ENCODE data around the gene TMEFF2. TPM values are rescaled to one million over a fixed set of nuclear protein-coding genes. Genes with fewer than 3 reads are reported as not detected.

The TMEFF2 gene
- total RNA-seq, 1 donor from 2014 or later = not detected

DNA sequence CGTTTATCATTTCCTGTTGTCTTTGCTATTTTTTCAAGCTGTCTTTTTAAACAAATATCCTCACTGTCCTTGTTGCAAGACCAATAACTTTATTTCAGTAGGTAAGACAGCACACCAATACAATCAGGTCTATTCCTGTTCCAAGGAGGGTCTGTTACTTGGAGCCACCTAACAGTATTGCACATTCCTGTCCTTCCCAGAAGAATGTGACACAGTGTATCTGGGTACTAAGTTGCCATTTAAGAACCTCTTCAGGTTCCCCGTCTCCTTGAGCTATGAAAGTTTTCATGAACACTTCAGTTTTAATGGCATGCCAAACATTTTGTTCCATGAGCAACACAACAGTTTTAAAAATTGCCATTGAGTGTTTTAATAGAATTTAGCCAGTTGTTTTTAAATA lies 209.0 kb downstream of the TMEFF2 start:
- no peak for DNase-seq (ENCODE audit: extremely low spot score in 2 of 2)
- TF ChIP-seq CTCF (IDR thresholded peaks at IDR 0.05) (no peak), POLR2A (IDR thresholded peaks at IDR 0.05) (no peak), POLR2AphosphoS5 (IDR thresholded peaks at IDR 0.05; ENCODE audit: insufficient read depth in 1 of 2, low read depth in 1 of 2) (no peak)
- no peaks in the 10 kb centered on the region for H3K27me3 ChIP-seq
- no peak overlapping the region for H3K27ac ChIP-seq
- H3K4me3 ChIP-seq = no peak overlapping the region
- H3K9me3 ChIP-seq = no peaks in the 10 kb centered on the region
- H3K36me3 ChIP-seq = no peaks in the 10 kb centered on the region
- intact Hi-C loops (cut with DNase I) = no loop called here
- no peaks in the 10 kb centered on the region for H3K4me1 ChIP-seq

- Histone ChIP-seq H3K4me1 (no peaks in the 10 kb centered on the region), H3K36me3 (no peaks in the 10 kb centered on the region), H3K4me3 (no peak overlapping the region), H3K27ac (no peak overlapping the region), H3K9me3 (no peaks in the 10 kb centered on the region), H3K27me3 (no peaks in the 10 kb centered on the region)
- no peak for DNase-seq (ENCODE audit: extremely low spot score in 2 of 2)
- intact Hi-C loops (cut with DNase I) = no loop called here
- no peak for TF ChIP-seq POLR2AphosphoS5 (IDR thresholded peaks at IDR 0.05; ENCODE audit: insufficient read depth in 1 of 2, low read depth in 1 of 2)
- TF ChIP-seq POLR2A (IDR thresholded peaks at IDR 0.05) = no peak
- TF ChIP-seq CTCF (IDR thresholded peaks at IDR 0.05) = no peak
Measured at GRCh38 chr2:191983591-191983990, 211.1 kb downstream of the TMEFF2 start.

DNA sequence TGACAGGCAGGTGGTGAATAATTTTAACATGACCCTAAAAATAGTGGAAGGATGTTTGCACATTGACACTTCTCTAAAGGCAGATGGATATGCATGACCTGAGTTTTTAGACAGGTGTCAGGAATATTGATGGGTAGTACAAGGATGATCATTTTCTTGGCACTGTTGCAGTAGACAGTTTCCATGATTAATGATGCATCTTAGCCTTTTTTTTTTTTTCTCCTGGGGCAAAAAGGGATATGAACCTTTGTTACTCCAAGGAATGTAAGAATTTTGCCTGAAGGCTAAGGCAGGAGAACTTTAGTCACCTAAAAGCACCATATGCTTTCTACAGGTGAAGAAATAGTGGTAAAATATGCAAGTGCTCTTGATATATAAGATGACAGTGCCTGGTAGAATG lies 211.5 kb downstream of the TMEFF2 start:
- H3K4me3 ChIP-seq = no peak overlapping the region
- TF ChIP-seq POLR2AphosphoS5 (IDR thresholded peaks at IDR 0.05; ENCODE audit: insufficient read depth in 1 of 2, low read depth in 1 of 2) (no peak), CTCF (IDR thresholded peaks at IDR 0.05) (no peak), POLR2A (IDR thresholded peaks at IDR 0.05) (no peak)

GRCh38 chr2:191981706-191982105 lies 213.0 kb downstream of the TMEFF2 start:
- no peaks in the 10 kb centered on the region for H3K4me1 ChIP-seq
- no peaks in the 10 kb centered on the region for H3K36me3 ChIP-seq
- TF ChIP-seq POLR2AphosphoS5 (IDR thresholded peaks at IDR 0.05; ENCODE audit: insufficient read depth in 1 of 2, low read depth in 1 of 2) (no peak), CTCF (IDR thresholded peaks at IDR 0.05) (no peak), POLR2A (IDR thresholded peaks at IDR 0.05) (no peak)
- DNase-seq (ENCODE audit: extremely low spot score in 2 of 2) = no peak
- no peaks in the 10 kb centered on the region for H3K9me3 ChIP-seq
- no peaks in the 10 kb centered on the region for H3K27me3 ChIP-seq
- no peak overlapping the region for H3K4me3 ChIP-seq
- intact Hi-C loops (cut with DNase I) = no loop called here
- H3K27ac ChIP-seq = no peak overlapping the region

More for the DNA sequence above, 211.5 kb downstream of the TMEFF2 start:
- Histone ChIP-seq H3K27ac (no peak overlapping the region), H3K27me3 (no peaks in the 10 kb centered on the region), H3K9me3 (no peaks in the 10 kb centered on the region), H3K4me1 (no peaks in the 10 kb centered on the region), H3K36me3 (no peaks in the 10 kb centered on the region)
- DNase-seq (ENCODE audit: extremely low spot score in 2 of 2) = no peak
- intact Hi-C loops (cut with DNase I) = no loop called here

DNA sequence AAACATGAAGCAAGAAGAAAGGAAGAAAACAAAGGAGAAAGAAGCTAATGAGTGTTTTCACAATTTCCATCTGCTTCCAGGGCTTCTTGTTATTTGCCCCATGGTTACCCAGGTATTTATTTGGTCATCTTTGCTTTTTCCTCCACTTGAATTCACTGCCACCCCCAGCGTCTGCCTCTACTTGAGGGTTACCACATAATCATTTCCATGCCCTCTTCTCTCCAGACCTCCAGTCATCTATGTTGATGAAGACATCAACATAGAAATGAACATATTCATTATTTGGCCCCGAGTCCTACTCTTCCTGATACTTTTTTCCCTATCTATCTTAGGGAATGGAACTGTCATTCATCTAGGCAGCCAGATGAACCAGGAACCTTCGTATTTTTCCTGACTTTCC lies 214.2 kb downstream of the TMEFF2 start:
- intact Hi-C loops (cut with DNase I) = no loop called here
- no peak overlapping the region for H3K27ac ChIP-seq
- no peaks in the 10 kb centered on the region for H3K36me3 ChIP-seq
- H3K27me3 ChIP-seq = no peaks in the 10 kb centered on the region
- H3K9me3 ChIP-seq = no peaks in the 10 kb centered on the region
- no peak overlapping the region for H3K4me3 ChIP-seq
- H3K4me1 ChIP-seq = no peaks in the 10 kb centered on the region
- DNase-seq (ENCODE audit: extremely low spot score in 2 of 2) = no peak
- TF ChIP-seq POLR2AphosphoS5 (IDR thresholded peaks at IDR 0.05; ENCODE audit: insufficient read depth in 1 of 2, low read depth in 1 of 2) (no peak), POLR2A (IDR thresholded peaks at IDR 0.05) (no peak), CTCF (IDR thresholded peaks at IDR 0.05) (no peak)
